NCI-H2171 treated with DMSO at 0.1 percent for 48 hours (cell line): ENCODE measurements around the gene IAPP.
A peak's percentile ranks its signal among the peaks of the same experiment; 100 is the strongest.
"Not testable (repeated sequence)": the region's sequence is repeated elsewhere in the genome, so short reads cannot be mapped to it uniquely, and the experiment has no call there.

Source experiments
- DNase-seq: peaks from one replicate; lab custom pipeline; 2025; lab: John Stamatoyannopoulos, UW

IAPP gene

DNA sequence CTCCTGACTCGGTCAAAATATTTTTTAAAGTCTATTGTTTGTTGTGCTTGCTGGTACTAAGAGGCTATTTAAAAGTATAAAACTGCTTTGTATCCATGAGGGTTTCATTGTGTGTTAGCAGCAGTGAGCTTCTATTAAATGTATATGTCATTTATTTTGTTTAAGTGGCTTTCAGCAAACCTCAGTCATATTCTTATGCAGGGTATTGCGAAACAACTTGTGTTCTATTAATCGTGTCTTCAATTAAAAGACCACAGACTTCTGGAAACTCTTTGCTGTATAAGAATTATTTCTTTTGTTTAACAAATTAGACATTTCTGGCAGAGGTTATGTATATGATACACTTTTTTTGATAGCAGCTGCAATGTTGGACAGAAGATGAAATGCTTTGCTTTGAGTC, 6.5 kb downstream of the IAPP start:
- no peak for DNase-seq

DNA sequence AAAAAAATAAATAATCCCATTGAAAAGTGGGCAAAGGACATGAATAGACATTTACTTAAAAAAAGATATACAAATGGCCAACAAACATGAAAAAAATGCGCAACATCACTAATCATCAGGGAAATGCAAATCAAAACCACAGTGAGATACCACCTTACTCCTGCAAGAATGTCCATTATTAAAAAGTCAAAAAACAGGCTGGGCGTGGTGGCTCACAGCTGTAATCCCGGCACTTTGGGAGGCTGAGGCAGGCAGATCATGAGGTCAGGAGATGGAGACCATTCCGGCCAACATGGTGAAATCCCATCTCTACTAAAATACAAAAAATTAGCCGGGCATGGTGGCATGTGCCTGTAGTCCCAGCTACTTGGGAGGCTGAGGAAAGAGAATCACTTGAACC, 8.6 kb downstream of the IAPP start:
- not testable (repeated sequence) for DNase-seq

DNA sequence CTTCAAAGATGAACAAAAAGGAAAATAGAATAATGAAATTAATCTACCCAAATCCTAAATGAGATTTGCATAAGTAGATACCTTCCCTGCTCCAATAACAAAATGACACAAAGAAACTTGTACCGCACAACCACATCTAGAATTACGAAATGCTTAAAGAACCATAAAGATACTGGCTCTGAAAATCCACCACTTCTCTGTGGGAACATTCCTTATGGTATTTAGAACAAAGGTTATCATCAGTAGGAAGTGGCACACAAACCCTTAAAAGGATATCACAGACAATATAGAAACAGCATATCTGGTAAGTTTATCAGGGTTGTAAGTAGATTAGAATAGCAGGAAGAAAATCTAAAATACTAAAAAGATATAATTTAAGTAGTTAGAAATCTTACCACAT, 11.6 kb downstream of the IAPP start:
- no peak for DNase-seq

DNA sequence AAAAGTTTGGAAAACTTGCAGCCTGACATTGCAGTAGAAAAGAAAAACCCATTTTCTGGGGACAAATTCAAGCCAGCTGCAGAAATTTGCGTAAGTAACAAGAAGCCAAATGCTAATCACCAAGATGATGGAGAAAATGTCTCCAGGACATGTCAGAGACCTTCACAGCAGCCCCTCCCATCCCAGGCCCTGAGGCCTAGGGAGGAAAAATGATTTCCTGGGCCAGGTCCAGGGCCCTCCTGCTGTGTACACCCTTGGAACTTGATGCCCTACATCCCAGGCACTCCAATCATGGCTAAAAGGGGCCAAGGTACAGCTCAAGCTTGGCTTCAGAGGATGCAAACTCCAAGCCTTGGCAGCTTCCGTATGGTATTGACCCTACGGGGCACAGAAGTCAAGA, 14.5 kb downstream of the IAPP start:
- no peak for DNase-seq

DNA sequence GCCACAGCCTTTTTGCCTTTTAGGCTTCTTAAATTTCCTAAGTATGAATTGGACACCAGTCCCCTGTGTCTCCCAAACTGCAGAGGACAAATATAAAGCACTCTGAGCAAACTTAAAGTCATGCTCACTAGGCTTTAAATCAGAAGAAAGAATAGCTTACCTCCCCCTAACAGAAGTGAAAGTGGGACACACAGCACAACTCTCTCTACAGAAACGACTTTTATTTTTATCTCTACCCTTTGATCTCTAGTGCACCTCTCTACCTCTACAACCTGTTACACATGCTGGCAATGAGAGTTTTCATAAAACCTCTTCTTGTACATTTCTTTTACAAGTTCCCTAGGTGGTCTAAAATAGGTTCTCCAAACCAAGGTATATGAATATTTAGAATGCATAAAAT, 19.7 kb downstream of the IAPP start:
- no peak for DNase-seq

DNA sequence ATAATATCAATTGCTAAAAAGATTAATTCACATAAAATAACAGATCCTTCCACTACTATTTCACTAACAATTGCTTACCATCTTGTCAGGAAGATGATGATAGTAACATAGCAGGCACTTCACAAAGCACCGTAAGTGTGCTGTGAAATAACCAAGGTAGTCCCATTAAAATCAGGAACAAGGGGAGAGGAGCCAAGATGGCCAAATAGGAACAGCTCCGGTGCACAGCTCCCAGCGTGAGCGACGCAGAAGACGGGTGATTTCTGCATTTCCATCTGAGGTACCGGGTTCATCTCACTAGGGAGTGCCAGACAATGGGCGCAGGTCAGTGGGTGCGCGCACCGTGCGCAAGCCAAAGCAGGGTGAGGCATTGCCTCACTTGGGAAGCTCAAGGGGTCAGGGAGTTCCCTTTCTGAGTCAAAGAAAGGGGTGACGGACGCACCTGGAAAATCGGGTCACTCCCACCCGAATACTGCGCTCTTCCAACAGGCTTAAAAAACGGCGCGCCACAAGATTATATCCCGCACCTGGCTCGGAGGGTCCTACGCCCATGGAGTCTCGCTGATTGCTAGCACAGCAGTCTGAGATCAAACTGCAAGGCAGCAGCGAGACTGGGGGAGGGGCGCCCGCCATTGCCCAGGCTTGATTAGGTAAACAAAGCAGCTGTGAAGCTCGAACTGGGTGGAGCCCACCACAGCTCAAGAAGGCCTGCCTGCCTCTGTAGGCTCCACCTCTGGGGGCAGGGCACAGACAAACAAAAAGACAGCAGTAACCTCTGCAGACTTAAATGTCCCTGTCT, 22.3 kb downstream of the IAPP start:
- not testable (repeated sequence) for DNase-seq

DNA sequence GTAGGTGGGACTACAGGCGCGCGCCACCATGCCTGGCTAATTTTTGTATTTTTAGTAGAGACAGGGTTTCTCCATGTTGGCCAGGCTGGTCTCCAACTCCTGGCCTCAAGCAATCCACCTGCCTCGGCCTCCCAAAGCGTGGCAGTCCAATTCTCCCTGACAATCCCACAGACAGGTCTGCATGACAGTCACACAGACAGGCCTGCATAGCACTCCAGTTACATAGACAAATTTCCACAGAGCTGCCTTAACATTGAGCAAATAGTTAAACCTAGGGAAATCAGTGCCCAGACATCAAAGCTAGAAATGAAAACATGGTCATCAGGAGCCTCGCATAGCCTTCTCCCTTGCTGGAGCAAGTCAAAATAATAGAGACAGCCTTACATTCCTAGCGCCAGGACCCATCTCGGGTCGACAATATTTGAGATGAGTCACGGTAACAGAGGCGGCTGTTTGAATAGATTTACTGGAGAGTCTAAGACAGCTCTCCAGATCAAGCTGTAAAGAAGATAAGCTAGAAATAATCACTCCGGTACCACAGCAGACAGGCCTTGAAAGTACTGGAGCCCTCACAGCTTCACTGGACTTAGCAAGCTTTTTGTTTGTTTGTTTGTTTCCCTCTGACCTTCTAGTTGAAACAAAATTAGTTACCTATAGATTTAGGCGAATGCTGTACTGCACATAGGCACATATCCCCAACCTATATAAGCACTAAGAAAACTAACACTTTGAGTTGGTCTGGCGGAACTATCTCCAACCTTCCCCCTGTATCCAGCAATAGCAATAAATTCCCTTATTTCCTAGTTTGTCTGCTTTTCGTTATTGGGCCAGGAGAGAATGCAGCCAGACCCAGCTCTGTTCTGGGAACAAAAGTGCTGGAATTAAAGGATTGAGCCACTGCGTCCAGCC, 40.9 kb downstream of the IAPP start:
- no peak for DNase-seq

DNA sequence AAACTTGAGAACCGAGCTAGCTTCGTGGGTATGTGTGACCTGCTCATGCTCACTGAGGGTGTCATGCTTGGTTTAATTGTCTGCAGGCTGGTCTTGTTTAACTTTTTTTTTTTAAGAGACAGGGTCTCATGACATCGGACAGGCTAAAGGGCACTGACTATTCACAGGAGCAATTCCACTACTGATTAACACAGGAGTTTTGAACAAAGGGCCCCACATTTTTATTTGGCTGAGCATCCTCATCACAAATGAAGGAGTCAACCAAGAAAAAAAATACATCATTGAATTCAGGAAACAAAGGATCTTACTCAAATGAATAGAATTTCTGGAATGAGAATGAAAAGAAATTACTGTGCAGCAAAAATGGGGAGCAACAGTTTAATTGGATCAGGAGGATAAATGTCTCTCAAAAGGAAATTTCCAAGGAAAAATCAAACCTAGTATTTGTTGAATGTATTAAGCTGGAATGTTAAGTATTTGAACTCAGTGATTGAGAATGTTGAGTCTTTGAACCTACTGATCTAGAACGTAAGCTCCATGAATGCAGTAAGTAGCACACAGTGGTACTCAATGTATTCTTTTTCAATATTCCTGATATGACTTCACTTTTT, 43.9 kb downstream of the IAPP start:
- DNase-seq = peak; percentile 72

DNA sequence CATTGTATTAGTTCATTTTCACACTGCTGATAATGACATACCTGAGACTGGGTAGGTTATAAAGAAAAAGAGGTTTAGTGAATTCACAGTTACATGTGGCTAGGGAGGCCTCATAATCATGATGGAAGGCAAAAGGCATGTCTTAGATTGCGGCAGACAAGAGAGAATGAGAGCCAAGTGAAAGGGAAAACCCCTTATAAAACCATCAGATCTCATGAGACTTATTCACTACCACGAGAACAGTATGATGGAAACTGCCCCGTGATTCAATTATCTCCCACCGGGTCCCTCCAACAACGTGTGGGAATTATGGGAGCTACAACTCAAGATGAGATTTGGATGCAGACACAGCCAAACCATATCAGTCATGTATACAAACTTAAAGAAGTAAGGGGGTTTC, 45.7 kb downstream of the IAPP start:
- DNase-seq = not testable (repeated sequence)

DNA sequence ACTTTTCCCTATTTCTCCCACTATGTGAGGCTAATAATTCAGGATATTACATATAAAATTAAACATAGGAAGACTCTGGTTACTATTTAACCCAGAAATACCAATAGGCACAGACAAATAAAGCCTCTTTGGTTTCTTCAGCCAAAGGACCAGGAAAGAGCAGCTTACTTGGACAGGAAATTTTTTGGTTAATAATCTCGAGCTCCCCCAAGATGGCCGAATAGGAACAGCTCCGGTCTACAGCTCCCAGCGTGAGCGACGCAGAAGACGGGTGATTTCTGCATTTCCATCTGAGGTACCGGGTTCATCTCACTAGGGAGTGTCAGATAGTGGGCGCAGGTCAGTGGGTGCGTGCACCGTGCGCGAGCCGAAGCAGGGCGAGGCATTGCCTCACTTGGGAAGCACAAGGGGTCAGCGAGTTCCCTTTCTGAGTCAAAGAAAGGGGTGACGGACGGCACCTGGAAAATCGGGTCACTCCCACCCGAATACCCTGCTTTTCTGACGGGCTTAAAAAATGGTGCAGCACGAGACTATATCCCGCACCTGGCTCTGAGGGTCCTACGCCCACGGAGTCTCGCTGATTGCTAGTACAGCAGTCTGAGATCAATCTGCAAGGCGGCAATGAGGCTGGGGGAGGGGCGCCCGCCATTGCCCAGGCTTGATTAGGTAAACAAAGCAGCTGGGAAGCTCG, 46.5 kb downstream of the IAPP start:
- DNase-seq = peak; percentile 69

DNA sequence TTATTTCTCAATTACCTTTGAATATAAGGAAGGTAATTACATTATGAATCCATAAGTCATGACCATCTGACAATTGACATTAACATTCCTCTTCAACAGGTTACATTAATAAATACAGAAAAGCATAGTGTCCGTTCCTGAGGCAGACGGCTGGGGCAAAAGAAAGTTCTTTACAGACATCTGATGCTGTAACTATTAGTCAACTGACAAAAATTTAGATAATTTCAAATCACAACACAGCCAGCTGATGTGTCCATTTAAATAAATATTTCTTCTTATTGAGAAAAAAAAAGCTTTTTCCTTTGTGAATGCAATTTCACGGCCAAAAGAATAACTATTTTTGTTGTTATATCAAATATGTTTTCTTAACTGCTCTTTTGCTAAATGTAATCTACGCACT, 55.5 kb downstream of the IAPP start:
- no peak for DNase-seq
